Fibroblast of the aortic adventitia (primary cell): ENCODE measurements around the gene JAZF1. TPM values are rescaled to one million over a fixed set of nuclear protein-coding genes. Genes with fewer than 3 reads are reported as not detected.

Experiments used
- DNase-seq: peaks from one replicate; pipeline ENCODE4 v3.0.0-alpha.2; 2010; ENCODE audit warnings: low read depth
- H3K4me3 ChIP-seq: 2 replicates; pipeline ENCODE4 v1.5.1; 2011; ENCODE audit warnings: low read depth, mild to moderate bottlenecking, control low read depth, low read length, moderate library complexity
- CTCF ChIP-seq: IDR thresholded peaks from 2 replicates; pipeline ENCODE4 v1.5.1; 2011; ENCODE audit warnings: mild to moderate bottlenecking, low read length, control low read depth, inconsistent platforms; ENCODE audit not compliant: insufficient read depth
- total RNA-seq: library from RNA; depleted of rRNA; stranded (reverse); fragments of >200 nt; gene quantifications from 2 replicates; pipeline ENCODE4 v1.2.3, GENCODE V29; 2012; ENCODE audit warnings: low replicate concordance

The JAZF1 gene
- total RNA-seq, 1 donor = 8.3 TPM

DNA sequence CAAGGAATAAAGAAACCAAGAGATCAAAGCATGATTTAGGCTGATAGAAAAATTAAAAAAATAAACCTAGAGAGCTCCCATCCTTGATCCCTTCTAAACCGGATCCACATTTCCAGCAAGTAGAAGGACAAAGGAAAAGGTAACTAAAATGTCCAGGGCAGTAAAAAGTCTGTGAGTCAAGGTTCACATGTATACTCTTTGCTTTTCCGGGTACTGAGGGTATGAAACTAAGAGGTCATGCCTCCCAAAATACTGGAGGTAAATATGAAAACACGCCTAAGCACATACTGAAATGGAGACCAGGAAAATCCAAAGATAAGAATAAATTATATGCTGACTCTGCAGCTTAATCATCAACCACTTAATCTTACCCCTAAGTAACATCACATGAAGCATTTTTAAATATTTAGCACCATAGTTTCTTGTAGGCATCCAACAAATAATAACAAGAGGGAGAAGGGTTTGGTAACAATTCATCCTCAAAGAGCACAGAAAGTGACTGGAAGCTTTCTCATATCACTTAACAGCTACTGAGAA, 35.4 kb downstream of the JAZF1 start:
- H3K4me3 ChIP-seq = no peak overlapping the region
- TF ChIP-seq CTCF = no peak
- DNase-seq = no peak

- H3K4me3 ChIP-seq = no peak overlapping the region
- TF ChIP-seq CTCF = no peak
- no peak for DNase-seq
Observed at GRCh38 chr7:28144266-28144665, 36.3 kb downstream of the JAZF1 start.

DNA sequence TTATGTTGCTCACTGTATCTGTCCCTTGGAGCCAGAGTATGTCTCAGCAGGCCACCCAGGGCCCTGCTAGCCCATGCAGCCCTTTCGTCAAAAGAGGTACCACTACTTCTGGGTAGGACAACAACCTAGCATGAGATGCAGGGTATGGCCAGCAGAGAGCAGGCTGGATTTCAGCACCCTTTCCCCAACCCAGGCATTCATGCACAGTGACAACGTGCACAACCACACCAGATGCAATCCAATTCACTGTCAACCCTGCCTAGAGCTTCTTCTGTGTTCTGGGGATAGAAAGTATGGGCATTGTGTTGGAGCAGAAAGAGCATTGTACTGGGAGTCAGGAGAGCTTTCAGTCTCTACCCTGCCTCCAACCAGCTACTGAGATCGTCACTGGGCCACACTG, 37.9 kb downstream of the JAZF1 start:
- no peak for DNase-seq
- no peak overlapping the region for H3K4me3 ChIP-seq
- TF ChIP-seq CTCF = no peak

DNA sequence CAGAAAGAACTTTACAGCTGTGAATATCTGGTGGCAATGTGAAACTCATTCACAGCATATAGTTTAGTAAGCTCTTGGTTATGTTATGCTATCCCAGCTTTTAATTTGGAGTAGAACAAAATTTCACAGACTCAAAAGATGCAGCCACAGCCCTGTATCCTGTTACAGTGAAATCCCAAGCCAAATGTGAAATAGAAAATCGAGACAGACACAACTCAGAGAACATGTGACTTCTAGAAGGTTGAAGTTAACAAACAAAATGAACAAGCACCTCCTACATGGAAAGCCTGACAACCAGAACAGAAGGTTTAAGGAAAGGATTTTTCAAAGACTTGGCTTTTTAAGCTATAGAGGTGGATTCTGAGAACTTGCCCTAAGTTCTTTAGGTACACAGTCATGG, 39.6 kb downstream of the JAZF1 start:
- DNase-seq = no peak
- no peak for TF ChIP-seq CTCF
- no peak overlapping the region for H3K4me3 ChIP-seq

GRCh38 chr7:28138837-28139236, 41.8 kb downstream of the JAZF1 start:
- no peak for DNase-seq
- H3K4me3 ChIP-seq = no peak overlapping the region
- no peak for TF ChIP-seq CTCF

- H3K4me3 ChIP-seq = no peak overlapping the region
- no peak for TF ChIP-seq CTCF
- no peak for DNase-seq
Observed at GRCh38 chr7:28137463-28137862, 43.1 kb downstream of the JAZF1 start.

- TF ChIP-seq CTCF = no peak
- DNase-seq = no peak
- H3K4me3 ChIP-seq = no peak overlapping the region
Observed at GRCh38 chr7:28136885-28137284, 43.7 kb downstream of the JAZF1 start.
